Loucy (cell line): ENCODE results near the gene BTBD9.

Source experiments
- EZH2phosphoT487 ChIP-seq: fragments of 200-600 bp; IDR thresholded peaks from 2 replicates; pipeline ENCODE4 v1.6.1; 2018; ENCODE audit warnings: antibody characterized with exemption, mild to moderate bottlenecking, moderate library complexity, borderline replicate concordance
- TF ChIP-seq, protein P1 (sequence below): fragments of 200-600 bp; sonication (generic); conservative IDR thresholded peaks from 2 replicates; pipeline ENCODE4 v1.5.1; 2014; ENCODE audit warnings: mild to moderate bottlenecking, antibody characterized with exemption, low read length

DNA sequence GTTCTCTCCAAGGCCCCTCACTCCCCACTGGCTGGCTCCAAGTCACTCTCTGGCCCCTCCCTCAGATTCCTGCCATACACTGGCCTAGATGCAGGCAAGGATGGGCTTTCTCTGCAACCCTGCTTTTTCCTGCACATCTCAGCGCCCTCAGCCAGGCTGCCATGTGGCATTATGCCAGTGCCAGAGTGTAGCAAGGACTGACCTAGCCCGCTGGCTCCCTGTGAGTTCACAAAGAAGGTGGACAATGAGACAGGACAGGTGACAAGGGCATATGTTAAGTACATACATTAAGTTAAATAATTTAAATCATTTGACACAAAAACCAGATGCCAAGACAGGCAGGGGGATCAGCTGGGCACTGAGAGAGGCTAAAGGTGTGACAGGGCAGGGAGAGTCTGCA lies 425.6 kb downstream of the BTBD9 start:
- TF ChIP-seq, protein P1, sequence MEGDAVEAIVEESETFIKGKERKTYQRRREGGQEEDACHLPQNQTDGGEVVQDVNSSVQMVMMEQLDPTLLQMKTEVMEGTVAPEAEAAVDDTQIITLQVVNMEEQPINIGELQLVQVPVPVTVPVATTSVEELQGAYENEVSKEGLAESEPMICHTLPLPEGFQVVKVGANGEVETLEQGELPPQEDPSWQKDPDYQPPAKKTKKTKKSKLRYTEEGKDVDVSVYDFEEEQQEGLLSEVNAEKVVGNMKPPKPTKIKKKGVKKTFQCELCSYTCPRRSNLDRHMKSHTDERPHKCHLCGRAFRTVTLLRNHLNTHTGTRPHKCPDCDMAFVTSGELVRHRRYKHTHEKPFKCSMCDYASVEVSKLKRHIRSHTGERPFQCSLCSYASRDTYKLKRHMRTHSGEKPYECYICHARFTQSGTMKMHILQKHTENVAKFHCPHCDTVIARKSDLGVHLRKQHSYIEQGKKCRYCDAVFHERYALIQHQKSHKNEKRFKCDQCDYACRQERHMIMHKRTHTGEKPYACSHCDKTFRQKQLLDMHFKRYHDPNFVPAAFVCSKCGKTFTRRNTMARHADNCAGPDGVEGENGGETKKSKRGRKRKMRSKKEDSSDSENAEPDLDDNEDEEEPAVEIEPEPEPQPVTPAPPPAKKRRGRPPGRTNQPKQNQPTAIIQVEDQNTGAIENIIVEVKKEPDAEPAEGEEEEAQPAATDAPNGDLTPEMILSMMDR: no peak
- no peak for TF ChIP-seq EZH2phosphoT487
